GM21381 (cell line): Measurements from ENCODE around the gene CA4.

Experiments used
- ATAC-seq: cut with Tn5 transposase; IDR thresholded peaks from one replicate; pipeline ENCODE4 v1.9.1; 2021; ENCODE audit warnings: mild to moderate bottlenecking, moderate library complexity; ENCODE audit not compliant: unreplicated experiment

Gene CA4

DNA sequence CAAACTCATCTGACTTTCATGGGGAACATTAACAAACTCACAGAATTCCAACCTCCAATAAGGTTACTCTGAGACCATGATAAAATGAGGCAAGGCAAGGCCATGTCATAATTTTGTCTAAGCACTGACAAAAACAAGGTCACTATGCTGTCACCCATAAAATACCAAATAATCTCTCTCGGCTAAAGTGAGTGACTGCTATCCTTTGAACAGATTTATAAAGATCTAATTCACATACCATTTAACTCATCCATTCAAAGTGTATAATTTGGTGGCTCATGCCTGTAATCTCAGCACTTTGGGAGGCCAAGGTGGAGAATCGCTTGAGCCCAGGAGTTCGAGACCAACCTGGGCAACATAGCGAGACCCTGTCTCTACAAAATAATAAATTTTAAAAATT lies 20.6 kb upstream of the CA4 start:
- no peak for ATAC-seq

DNA sequence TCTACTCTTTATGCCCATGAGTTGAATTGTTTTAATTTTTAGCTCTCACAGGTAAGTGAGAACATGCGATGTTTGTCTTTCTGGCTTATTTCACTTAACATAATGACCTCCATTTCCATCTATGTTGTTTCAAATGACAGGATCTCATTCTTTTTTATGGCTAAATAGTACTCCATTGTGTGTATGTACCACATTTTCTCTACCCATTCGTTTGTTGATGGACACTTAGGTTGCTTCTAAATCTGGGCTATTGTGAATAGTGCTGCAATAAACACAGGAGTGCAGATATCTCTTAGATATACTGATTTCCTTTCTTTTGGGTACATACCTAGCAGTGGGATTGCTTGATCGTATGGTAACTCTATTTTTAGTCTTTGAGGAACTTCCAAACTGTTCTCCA lies 19.3 kb upstream of the CA4 start:
- ATAC-seq, result no peak

DNA sequence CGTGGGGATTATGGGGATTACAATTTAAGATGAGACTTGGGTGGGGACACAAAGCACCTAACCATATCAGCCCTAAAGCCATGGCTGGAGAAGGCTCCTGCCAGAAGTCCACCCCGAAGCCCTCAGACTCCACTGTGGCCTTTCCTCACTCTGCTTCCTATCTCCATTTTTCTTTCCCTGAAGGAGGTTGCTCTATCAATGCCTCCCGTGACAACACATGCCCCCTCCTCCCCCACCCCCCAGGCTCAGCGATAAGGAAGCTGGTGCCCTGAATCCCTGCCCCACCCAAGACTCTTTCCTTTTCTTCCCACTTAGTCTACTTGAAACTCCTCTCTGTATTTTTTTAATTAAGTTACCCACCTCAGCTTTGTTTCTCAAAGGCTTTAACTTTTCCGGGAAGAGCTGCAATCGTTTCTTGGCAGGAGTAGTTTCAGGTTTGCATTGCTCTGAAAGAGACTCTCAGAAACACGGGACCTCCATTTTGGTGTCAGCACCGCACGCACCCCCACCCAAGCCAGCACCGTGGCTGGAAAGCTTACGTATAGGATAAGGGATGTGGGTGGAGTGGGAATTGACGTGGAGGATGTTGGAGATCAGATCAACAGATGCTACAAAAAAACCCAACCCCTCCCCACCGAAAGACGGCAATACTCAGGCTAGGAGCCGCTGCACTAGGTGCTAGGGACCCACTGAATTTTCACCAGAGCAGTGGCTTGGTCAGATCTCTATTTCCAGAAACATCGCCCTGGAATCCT lies 15.2 kb upstream of the CA4 start:
- peak; percentile 13 for ATAC-seq

DNA sequence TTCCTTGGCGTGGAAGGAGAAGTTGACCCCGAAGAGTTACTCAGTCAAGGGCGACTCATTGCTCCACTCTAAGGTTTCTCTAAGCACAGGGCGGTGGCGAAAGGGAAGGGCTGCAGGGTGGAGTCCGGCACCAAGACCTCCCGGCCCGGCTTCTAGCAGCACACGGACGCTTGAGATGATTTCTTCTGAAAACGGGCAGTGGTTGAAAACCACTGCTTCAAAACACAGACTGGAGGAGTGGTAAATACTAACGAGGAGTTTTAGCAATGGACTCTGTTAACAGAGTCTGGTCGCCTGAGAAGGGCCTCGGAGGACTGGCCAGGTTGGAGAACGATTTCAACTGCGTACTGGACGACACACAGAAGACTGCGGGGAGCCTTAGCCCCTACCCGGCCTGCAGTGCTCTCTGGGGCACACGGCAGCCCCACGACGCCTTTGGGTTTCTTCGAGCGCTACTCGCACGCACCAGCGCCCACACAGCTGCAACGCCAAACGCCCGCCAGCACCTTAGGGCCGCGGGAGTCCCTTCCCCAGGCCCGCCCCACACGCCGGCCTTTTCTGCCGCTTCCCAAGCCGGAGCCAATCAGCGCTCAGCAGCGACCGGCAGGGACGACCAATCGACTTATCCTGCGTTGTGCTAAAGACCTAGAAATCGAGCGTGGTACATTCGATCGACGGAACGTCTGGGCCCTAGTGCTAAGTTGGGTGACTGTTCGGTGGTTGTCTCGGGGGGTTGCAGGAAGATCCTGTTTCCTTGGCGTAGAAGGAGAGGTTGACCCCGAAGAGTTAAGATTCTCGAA lies 14.4 kb upstream of the CA4 start:
- peak; percentile 88 for ATAC-seq

GRCh38 chr17:60135951-60136666 lies 13.7 kb upstream of the CA4 start:
- ATAC-seq, result no peak

GRCh38 chr17:60137731-60138130 lies 12.0 kb upstream of the CA4 start:
- ATAC-seq, result no peak

DNA sequence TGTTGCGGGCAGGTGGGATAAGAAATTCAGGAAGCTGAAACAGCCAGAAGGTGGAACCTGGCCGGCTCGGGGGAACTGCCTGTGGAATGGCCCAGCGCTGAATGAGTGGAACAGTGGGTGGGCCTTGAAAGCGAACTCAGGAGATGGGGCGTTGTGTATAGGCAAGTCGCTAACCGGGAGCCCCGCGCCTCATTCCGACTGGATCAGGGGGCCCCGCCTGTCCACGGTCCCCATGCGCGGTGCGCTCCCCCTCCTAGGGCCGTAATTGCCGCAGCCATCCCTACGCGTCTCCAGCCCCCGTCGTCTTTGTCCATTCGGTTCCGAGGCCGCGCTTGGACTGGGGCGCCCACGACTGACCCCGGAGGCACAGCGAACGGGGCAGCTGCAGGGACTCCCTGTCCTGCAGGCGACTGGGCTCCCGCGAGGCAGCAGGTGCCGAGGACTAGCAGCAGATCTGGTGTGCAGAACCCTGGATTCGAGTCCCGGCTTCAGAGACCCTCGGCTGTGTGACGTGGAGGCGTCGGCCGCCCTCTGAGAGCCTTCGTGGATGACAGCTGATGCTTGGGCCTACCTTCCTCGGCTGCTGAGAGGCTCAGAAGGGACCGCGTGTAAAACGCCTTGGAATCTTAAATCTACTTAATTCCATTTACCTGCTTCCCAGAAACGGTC lies 10.9 kb upstream of the CA4 start:
- ATAC-seq, result no peak

DNA sequence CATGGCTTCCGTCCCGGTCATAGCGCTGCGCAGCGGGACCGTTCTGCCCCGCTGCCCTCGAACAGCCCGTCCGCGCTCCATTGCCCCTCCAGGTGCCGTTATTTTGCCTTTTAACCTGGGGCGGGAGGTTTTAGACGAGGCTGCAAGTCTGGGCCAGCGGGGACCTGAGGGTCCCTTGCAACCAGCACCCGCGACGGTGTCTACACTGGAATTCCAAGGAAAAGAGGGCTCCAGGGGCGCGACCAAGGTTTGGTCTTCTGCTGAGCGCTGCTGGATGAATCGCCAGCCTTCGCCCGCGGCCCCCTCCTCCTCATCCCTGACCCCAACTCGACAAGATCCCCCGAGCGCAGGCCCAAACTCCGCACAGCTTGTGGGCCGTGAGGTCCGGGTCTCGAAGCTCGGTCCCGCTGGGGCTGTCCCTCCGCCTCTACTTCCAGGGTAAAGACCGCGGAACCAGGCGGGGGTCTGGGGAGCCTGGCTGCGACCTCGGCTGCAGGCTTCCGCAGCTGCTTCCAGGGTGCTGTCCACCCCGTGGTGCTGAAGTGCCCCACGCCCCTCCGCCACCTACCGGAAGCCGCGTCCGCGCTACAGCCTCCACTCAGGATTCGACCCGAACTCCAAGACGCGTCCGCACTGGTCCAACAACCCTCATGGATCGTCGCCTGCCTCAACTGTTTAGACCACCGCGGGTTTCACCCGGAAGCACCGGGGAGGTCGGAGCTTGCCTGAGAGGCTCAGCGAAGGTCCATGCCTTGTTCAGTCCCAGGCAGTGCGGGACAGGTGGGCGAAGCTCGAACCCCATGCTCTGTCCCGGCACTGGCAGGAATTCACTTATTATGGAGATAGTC lies 10.1 kb upstream of the CA4 start:
- ATAC-seq, result no peak

DNA sequence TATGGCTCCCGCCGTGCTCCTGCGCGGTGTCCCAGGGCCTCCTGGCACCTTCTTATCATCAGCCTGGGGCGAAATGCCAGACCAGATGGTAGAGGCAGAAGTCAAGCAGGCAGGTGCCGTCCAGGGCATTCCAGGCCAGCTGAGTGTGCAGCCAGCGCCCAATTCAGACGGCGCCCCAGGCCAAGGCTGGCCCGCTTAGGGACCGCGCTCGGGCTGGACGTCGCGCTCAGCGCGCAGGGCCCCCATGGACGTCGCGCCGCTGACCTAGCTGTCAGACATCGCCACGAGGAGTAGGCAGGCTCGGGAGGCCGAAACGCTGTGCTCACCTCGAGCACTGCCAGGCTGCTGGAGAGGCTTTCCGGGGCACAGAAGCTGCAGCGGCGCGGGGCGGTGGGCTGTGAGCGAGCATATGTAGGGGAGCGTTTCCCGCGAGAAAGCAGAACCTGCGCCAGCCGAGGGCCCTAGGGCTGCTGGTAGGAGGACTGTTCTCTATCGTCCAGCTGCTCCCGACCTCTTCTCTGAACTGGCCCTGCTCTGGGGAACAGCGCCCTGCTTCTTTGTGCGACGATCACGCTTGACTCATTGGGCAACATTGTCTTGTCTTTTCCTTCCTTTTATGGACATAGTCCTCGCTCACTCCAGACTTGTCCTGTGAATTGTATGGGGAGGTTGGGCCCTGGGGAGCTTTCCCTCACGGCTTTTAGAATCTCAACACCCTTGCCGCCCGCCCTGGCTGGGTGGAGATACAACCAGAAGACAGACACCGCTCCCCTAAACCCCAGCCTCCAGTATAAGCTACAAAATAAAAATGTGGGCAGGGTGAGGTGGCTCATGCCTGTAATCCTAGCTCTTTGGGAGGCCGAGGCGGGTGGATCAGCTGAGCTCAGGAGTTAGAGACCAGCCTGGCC lies 8.4 kb upstream of the CA4 start:
- ATAC-seq, result no peak

DNA sequence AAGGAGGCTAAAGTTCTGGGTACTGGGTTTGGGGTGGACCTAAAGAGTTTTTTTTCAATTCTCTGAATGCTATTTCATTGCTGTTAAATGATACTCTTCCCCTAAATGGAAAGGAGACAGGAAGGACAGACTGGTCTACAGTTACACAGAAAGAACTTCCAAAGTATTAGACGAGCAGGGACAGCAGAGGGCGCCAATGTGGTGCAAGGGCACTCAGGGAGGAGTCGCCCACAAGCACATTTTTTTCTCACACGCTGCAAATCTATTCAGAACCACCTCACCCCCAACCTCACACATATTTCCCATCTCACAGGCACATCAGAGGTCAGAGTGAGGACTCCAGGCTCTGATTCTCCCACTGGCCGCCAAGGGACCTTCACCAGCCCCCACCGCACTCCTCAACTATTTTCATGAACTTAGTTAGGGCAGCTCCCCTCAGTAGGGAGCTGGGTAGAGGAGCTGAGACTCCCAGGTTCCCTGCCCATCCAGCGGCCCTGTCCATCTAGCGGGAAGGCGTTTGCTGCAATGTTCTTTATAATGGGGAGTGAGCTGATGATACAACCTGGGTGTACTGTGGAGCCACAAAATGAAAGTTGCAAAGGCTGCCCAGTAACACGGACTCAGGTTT lies 6.8 kb upstream of the CA4 start:
- no peak for ATAC-seq

- ATAC-seq, result no peak
Measured at GRCh38 chr17:60145006-60145935, 4.5 kb upstream of the CA4 start.

DNA sequence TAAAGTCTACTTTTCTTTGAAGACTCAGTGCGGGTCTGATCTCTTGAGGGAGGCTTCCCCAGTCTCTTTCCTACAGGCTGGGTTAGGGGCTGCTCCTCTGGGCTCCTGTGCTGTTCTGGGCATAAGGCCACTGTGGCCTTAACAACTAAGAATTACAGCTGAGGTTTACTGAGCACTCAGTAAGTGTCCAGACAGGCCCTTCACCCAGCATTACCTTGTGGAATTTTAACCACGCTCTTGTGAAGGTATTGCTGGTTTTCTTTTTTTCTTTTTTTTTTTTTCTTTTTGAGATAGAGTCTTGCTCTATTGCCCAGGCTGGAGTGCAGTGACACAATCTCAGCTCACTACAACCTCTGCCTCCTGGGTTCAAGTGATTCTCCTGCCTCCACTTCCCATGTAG lies 3.6 kb upstream of the CA4 start:
- no peak for ATAC-seq

- no peak for ATAC-seq
Measured at GRCh38 chr17:60147553-60148223, 2.1 kb upstream of the CA4 start.

- ATAC-seq, result no peak
Measured at GRCh38 chr17:60148373-60148772, 1.4 kb upstream of the CA4 start.

- no peak for ATAC-seq
Measured at GRCh38 chr17:60151355-60151754, 1.6 kb downstream of the CA4 start.

DNA sequence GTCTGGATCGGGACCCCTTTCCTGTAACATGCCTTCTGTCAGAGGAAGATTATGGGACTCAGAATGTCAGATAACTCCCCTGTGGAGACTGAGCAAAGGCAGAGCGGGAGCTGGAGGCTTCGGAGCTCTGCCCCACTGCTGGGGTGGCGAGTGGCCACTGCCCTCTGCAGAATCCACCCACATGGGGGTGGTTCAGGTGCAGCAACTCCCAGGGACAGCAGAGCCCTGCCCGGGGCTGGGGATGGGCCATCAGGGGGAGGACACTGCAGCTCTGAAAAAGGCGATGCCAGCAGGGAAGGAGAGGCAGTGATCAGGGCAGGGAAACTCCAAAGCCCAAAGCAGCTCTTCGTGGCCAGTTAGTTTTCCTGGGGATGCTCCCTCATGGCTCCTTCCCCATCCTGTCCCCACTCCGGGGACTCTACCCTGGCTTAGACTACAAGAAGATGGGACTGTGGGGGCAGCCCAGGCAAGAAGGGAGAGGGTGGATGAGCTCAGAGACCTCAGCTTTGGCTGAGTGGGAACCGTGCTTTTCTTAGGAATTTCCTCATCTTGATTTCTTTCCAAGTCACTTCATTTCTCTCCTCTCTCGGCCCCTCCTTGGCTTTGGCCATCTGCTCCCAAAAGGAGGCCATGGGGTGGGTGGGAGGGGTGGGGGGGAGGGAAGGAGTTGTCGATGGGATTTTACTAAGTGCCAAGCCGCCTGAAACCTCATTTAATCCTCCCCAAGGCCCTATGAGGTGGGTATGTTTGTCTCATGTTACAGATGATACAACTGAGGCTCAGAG lies 4.0 kb downstream of the CA4 start:
- no peak for ATAC-seq
